ENCODE measurements around the gene KRT74. TPM values are rescaled to one million over a fixed set of nuclear protein-coding genes. Genes with fewer than 3 reads are reported as not detected.

The KRT74 gene
- total and polyA plus RNA-seq, 3 experiments from 2014 or later, result not detected

DNA sequence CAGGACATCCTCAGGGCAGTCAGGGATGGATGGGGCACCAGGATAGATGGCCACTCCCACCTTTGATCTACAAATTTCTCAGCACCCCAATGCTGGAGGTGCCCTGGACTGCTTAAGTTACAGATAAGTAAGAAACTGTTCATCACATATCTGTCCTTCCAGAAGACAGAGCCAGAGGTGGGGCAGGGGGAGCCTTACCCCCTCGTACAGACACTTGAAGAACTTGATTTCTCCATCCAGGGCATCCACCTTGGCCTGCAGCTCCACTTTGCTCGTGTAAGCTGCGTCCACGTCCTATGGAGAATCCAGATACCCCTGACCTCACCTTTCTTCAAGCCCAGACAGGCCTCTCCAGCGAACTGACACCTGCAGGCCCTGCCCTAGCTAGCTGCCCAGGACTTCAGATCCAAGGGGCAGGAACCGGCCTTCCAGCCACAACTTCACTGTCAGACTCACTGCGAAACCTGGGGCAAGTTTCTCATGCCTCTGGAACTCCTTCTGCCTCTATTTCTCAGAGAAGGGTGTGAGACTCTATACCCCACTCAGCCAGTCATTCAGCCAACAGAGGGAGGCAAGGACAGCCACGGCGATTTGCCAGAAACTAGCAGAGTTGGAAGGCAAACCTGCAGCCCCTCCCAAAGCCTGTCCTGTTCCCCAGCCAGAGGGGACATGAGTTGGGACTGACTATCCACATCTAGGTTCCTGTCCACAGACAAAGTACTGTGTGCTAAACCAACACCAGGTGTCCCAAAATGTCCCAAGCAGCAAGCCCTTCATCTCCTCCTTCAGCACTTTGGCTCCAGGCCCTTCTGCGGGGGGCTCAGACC is 41.0 kb upstream of the KRT74 start:
- Histone ChIP-seq H3K27me3 (ENCODE audit: insufficient read depth, low read length, poor library complexity, severe bottlenecking) (no peaks in the 10 kb centered on the region), H3K9me3 (ENCODE audit: low read length) (no peaks in the 10 kb centered on the region), H3K27ac (ENCODE audit: low read depth, low read length) (no peak overlapping the region), H3K4me3 (ENCODE audit: low read length) (no peak overlapping the region), H3K4me1 (ENCODE audit: insufficient read depth, low read length) (peaks cover 82% of the 10 kb centered on the region), H3K36me3 (ENCODE audit: insufficient read depth, low read length) (no peaks in the 10 kb centered on the region)
- no peaks in the 10 kb centered on the region for H3K9me3 Mint-ChIP-seq
- peak overlapping the region in 7 of 8 donors; percentile 34 to 96 (median 72) for H3K27ac Mint-ChIP-seq
- peaks cover 3 to 22% of the 10 kb centered on the region in 2 donors for H3K27me3 Mint-ChIP-seq
- ChIA-PET CTCF (interaction anchor here (0.6 kb wide), 1 partner anchor 953 kb away, joined by 3 read pairs; no protein-coding TSS in a partner anchor), POLR2A (no interaction called here)
- H3K4me1 Mint-ChIP-seq, result peaks cover 44 to 66% (median 63%) of the 10 kb centered on the region in 3 donors
- no peak for DNase-seq
- no peaks in the 10 kb centered on the region for H3K36me3 Mint-ChIP-seq
- H3K4me3 Mint-ChIP-seq, result peak overlapping the region in 1 of 7 donors; percentile 7

DNA sequence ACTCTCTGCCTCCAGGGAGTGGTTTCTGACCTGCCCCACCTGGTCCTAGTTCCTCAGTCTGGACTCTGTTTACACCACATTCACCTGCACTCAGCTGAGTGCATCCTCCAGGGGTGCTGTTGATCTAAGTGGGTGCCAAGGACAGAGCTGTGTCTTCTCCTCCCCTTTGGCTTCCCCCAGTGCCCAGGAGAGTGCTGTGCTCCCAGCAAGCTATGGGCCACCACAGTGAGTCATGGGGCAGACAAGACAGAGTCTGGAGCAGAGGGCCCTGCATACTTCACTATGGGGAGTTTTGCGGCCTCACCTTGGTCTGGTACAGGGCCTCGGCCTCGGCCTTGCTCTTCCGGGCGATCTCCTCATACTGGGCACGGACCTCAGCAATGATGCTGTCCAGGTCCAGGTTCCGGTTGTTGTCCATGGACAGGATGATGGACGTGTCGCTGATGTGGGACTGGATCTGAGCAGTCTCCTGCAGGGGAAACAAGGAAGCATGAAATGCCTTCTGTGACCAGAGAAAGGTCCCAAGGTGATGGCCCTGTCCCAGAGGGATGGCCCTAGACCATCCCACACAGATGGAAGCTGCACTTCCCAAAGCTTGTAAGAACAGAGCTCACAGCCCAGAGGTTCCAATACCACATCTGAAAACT is 39.9 kb upstream of the KRT74 start:
- Mint-ChIP-seq H3K9me3 (no peaks in the 10 kb centered on the region), H3K27me3 (peaks cover 3 to 15% of the 10 kb centered on the region in 2 donors), H3K36me3 (peaks cover 0 to 2% (median 0%) of the 10 kb centered on the region in 3 donors), H3K27ac (peak overlapping the region in 5 of 8 donors; percentile 29 to 75 (median 64)), H3K4me3 (no peak overlapping the region), H3K4me1 (peaks cover 53 to 76% (median 74%) of the 10 kb centered on the region in 3 donors)
- H3K4me1 ChIP-seq (ENCODE audit: insufficient read depth, low read length), result peaks cover 93% of the 10 kb centered on the region
- H3K4me3 ChIP-seq (ENCODE audit: low read length), result no peak overlapping the region
- no peaks in the 10 kb centered on the region for H3K27me3 ChIP-seq (ENCODE audit: insufficient read depth, low read length, poor library complexity, severe bottlenecking)
- H3K9me3 ChIP-seq (ENCODE audit: low read length), result no peaks in the 10 kb centered on the region
- POLR2A ChIA-PET, result no interaction called here
- CTCF ChIA-PET, result no interaction called here
- DNase-seq, result no peak
- no peak overlapping the region for H3K27ac ChIP-seq (ENCODE audit: low read depth, low read length)
- H3K36me3 ChIP-seq (ENCODE audit: insufficient read depth, low read length), result no peaks in the 10 kb centered on the region

GRCh38 chr12:52612431-52613383 is 39.1 kb upstream of the KRT74 start:
- Histone ChIP-seq H3K36me3 (ENCODE audit: insufficient read depth, low read length) (no peaks in the 10 kb centered on the region), H3K4me3 (ENCODE audit: low read length) (no peak overlapping the region), H3K27ac (ENCODE audit: low read depth, low read length) (no peak overlapping the region), H3K9me3 (ENCODE audit: low read length) (no peaks in the 10 kb centered on the region), H3K4me1 (ENCODE audit: insufficient read depth, low read length) (peaks cover 98% of the 10 kb centered on the region), H3K27me3 (ENCODE audit: insufficient read depth, low read length, poor library complexity, severe bottlenecking) (no peaks in the 10 kb centered on the region)
- ChIA-PET CTCF (interaction anchor here (1.6 kb wide), 1 partner anchor 258 kb away, joined by 5 read pairs; no protein-coding TSS in a partner anchor), POLR2A (no interaction called here)
- Mint-ChIP-seq H3K9me3 (no peaks in the 10 kb centered on the region), H3K36me3 (peaks cover 0 to 2% (median 0%) of the 10 kb centered on the region in 3 donors), H3K27me3 (peaks cover 2 to 15% of the 10 kb centered on the region in 2 donors), H3K4me3 (peak overlapping the region in 2 of 7 donors; percentile 4 to 20), H3K27ac (peak overlapping the region in 7 of 8 donors; percentile 23 to 82 (median 66)), H3K4me1 (peaks cover 56 to 82% (median 82%) of the 10 kb centered on the region in 3 donors)
- DNase-seq, result peak in 1 of 5 donors; percentile 28

DNA sequence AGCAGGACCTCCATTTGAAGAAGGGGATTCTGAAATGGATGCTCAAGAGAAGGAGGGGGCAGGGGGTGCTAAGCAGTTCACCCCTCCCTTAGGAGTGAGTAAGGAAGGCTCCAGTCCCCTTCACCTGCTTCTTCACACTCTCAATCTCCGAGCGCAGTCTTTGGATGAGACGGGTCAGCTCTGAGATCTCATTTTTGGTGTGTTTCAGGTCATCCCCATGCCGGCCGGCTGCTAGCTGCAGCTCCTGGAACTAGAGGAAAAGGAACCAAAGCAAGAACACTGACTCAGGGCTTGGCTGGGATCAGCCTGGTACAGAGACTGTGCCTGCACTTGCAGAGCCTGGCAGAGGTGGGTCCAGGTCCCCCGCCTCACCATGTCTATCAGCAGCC is 37.4 kb upstream of the KRT74 start:
- Mint-ChIP-seq H3K27ac (peak overlapping the region in 4 of 8 donors; percentile 30 to 70 (median 62)), H3K27me3 (peaks cover 0 to 5% of the 10 kb centered on the region in 2 donors), H3K9me3 (no peaks in the 10 kb centered on the region), H3K4me1 (peaks cover 47 to 80% (median 79%) of the 10 kb centered on the region in 3 donors), H3K4me3 (peak overlapping the region in 4 of 7 donors; percentile 5 to 73 (median 61)), H3K36me3 (peaks cover 0 to 2% (median 0%) of the 10 kb centered on the region in 3 donors)
- ChIA-PET POLR2A (interaction anchor here (0.7 kb wide), 1 partner anchor 257 kb away, joined by 6 read pairs; no protein-coding TSS in a partner anchor), CTCF (interaction anchor here (1.2 to 2.1 kb wide), 4 partner anchors 25 to 268 kb away, joined by 3 to 7 read pairs (median 4); no protein-coding TSS in a partner anchor)
- no peaks in the 10 kb centered on the region for H3K27me3 ChIP-seq (ENCODE audit: insufficient read depth, low read length, poor library complexity, severe bottlenecking)
- no peaks in the 10 kb centered on the region for H3K9me3 ChIP-seq (ENCODE audit: low read length)
- H3K27ac ChIP-seq (ENCODE audit: low read depth, low read length), result no peak overlapping the region
- H3K4me1 ChIP-seq (ENCODE audit: insufficient read depth, low read length), result peaks cover 98% of the 10 kb centered on the region
- DNase-seq, result no peak
- H3K4me3 ChIP-seq (ENCODE audit: low read length), result peak overlapping the region; percentile 42
- no peaks in the 10 kb centered on the region for H3K36me3 ChIP-seq (ENCODE audit: insufficient read depth, low read length)

DNA sequence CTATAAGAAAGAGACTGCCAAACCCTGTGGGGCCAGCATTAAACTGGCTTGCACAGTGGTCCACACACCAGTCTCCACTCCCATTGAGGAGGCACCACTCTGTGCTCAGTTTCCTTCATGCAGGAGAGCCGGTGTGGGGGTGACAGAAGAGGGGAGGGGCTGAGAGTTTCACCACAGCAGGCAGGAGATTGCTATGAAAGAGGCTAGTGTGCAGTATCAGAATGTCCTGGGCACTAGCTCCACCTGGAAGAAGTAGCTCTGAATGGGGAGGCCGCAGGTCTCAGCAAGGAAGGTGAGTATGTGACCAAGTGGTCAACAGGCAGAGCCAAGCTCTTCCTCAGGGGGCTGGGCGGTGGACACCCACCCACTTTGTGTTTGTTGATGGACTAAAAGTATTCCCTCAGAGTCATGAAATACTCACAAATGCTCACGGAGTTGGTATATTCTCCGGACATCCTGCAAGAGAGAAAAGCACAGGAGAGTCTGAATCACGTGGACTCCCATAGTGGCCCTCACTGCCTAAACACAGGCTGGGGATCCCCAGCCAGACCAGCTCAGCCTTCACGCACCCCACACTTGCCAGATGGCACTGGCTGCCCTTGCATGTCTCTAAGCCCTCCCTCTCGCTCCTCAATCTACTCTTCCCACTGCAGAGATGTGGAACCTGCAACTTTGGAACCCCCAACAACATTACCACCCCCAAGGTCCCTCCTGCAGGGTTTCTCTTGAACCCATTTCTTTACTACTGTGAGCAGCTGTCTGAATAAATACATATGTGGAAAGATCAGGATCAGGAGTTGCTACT is 35.4 kb upstream of the KRT74 start:
- peak in 1 of 5 donors; percentile 33 for DNase-seq
- Histone ChIP-seq H3K27me3 (ENCODE audit: insufficient read depth, low read length, poor library complexity, severe bottlenecking) (no peaks in the 10 kb centered on the region), H3K9me3 (ENCODE audit: low read length) (no peaks in the 10 kb centered on the region), H3K27ac (ENCODE audit: low read depth, low read length) (no peak overlapping the region), H3K4me3 (ENCODE audit: low read length) (no peak overlapping the region), H3K36me3 (ENCODE audit: insufficient read depth, low read length) (no peaks in the 10 kb centered on the region), H3K4me1 (ENCODE audit: insufficient read depth, low read length) (peaks cover 94% of the 10 kb centered on the region)
- CTCF ChIA-PET, result interaction anchor here (1.8 kb wide), 1 partner anchor 23 kb away, joined by 6 read pairs; no protein-coding TSS in a partner anchor
- H3K27me3 Mint-ChIP-seq, result peaks cover 0 to 5% of the 10 kb centered on the region in 2 donors
- H3K9me3 Mint-ChIP-seq, result no peaks in the 10 kb centered on the region
- H3K4me3 Mint-ChIP-seq, result peak overlapping the region in 1 of 7 donors; percentile 11
- peaks cover 41 to 74% (median 72%) of the 10 kb centered on the region in 3 donors for H3K4me1 Mint-ChIP-seq
- POLR2A ChIA-PET, result no interaction called here
- peak overlapping the region in 4 of 8 donors; percentile 76 to 86 (median 82) for H3K27ac Mint-ChIP-seq
- H3K36me3 Mint-ChIP-seq, result peaks cover 0 to 2% (median under 1%) of the 10 kb centered on the region in 3 donors

- H3K9me3 ChIP-seq (ENCODE audit: low read length), result no peaks in the 10 kb centered on the region
- H3K36me3 Mint-ChIP-seq, result peaks cover 0 to 4% (median 2%) of the 10 kb centered on the region in 3 donors
- no peaks in the 10 kb centered on the region for H3K9me3 Mint-ChIP-seq
- H3K36me3 ChIP-seq (ENCODE audit: insufficient read depth, low read length), result no peaks in the 10 kb centered on the region
- ChIA-PET CTCF (interaction anchor here (1.8 kb wide), 1 partner anchor 22 kb away, joined by 6 read pairs; no protein-coding TSS in a partner anchor), POLR2A (no interaction called here)
- peaks cover 94% of the 10 kb centered on the region for H3K4me1 ChIP-seq (ENCODE audit: insufficient read depth, low read length)
- no peak overlapping the region for H3K4me3 ChIP-seq (ENCODE audit: low read length)
- H3K27ac Mint-ChIP-seq, result peak overlapping the region in 1 of 8 donors; percentile 34
- no peak overlapping the region for H3K27ac ChIP-seq (ENCODE audit: low read depth, low read length)
- H3K27me3 Mint-ChIP-seq, result peaks cover 2 to 5% of the 10 kb centered on the region in 2 donors
- H3K4me3 Mint-ChIP-seq, result no peak overlapping the region
- H3K4me1 Mint-ChIP-seq, result peaks cover 42 to 74% (median 66%) of the 10 kb centered on the region in 3 donors
- H3K27me3 ChIP-seq (ENCODE audit: insufficient read depth, low read length, poor library complexity, severe bottlenecking), result no peaks in the 10 kb centered on the region
- DNase-seq, result no peak
These were observed 34.5 kb upstream of the KRT74 start for GRCh38 chr12:52608161-52608560.

- Histone ChIP-seq H3K9me3 (ENCODE audit: low read length) (no peaks in the 10 kb centered on the region), H3K27ac (ENCODE audit: low read depth, low read length) (no peak overlapping the region), H3K36me3 (ENCODE audit: insufficient read depth, low read length) (no peaks in the 10 kb centered on the region), H3K4me1 (ENCODE audit: insufficient read depth, low read length) (peaks cover 94% of the 10 kb centered on the region), H3K27me3 (ENCODE audit: insufficient read depth, low read length, poor library complexity, severe bottlenecking) (no peaks in the 10 kb centered on the region), H3K4me3 (ENCODE audit: low read length) (no peak overlapping the region)
- Mint-ChIP-seq H3K4me1 (peaks cover 39 to 65% (median 58%) of the 10 kb centered on the region in 3 donors), H3K27ac (peak overlapping the region in 2 of 8 donors; percentile 0 to 11), H3K9me3 (no peaks in the 10 kb centered on the region), H3K27me3 (peaks cover 5 to 7% of the 10 kb centered on the region in 2 donors), H3K4me3 (no peak overlapping the region), H3K36me3 (peaks cover 0 to 4% (median 2%) of the 10 kb centered on the region in 3 donors)
- ChIA-PET POLR2A (no interaction called here), CTCF (no interaction called here)
- no peak for DNase-seq
These were observed 33.7 kb upstream of the KRT74 start for GRCh38 chr12:52607314-52607713.
